DOHH2 (cell line): ENCODE measurements around the gene RPTOR.

Experiments
- CTCF ChIP-seq: fragments of 200-600 bp; sonication (generic); IDR thresholded peaks from one replicate; pipeline ENCODE4 v1.5.1; 2014; ENCODE audit warnings: antibody characterized with exemption, mild to moderate bottlenecking, low read depth, low read length; ENCODE audit not compliant: poor library complexity, severe bottlenecking
- EZH2phosphoT487 ChIP-seq: fragments of 200-600 bp; sonication (generic); IDR thresholded peaks from 2 replicates; pipeline ENCODE4 v1.6.1; 2017; ENCODE audit warnings: borderline replicate concordance, mild to moderate bottlenecking, antibody characterized with exemption, low read length, moderate library complexity, mixed read lengths

GRCh38 chr17:80970762-80971703, 426.4 kb downstream of the RPTOR start:
- TF ChIP-seq CTCF: peak; percentile 41
- no peak for TF ChIP-seq EZH2phosphoT487
